LoVo (cell line): ENCODE results near the gene CYP11A1.
"Not testable (repeated sequence)": the region's sequence is repeated elsewhere in the genome, so short reads cannot be mapped to it uniquely, and the experiment has no call there.

Source experiments
- DNase-seq: peaks from one replicate; pipeline ENCODE4 v3.0.0-alpha.2; 2016; ENCODE audit warnings: low spot score

Gene CYP11A1

GRCh38 chr15:74400915-74401757 is 33.7 kb upstream of the CYP11A1 start:
- peak; percentile 49 for DNase-seq

- DNase-seq: no peak
Observed at GRCh38 chr15:74400313-74400860, 32.9 kb upstream of the CYP11A1 start.

- DNase-seq: no peak
Observed at GRCh38 chr15:74399511-74400312, 32.3 kb upstream of the CYP11A1 start.

GRCh38 chr15:74399100-74399499 is 31.7 kb upstream of the CYP11A1 start:
- DNase-seq: no peak

GRCh38 chr15:74398183-74398582 is 30.7 kb upstream of the CYP11A1 start:
- DNase-seq: no peak

- no peak for DNase-seq
Observed at GRCh38 chr15:74397239-74398068, 30.0 kb upstream of the CYP11A1 start.

GRCh38 chr15:74396445-74397238 is 29.2 kb upstream of the CYP11A1 start:
- DNase-seq: peak; percentile 93

GRCh38 chr15:74396146-74396438 is 28.6 kb upstream of the CYP11A1 start:
- DNase-seq: no peak

- no peak for DNase-seq
Observed at GRCh38 chr15:74395319-74396145, 28.1 kb upstream of the CYP11A1 start.

- DNase-seq: no peak
Observed at GRCh38 chr15:74394090-74394846, 26.8 kb upstream of the CYP11A1 start.

GRCh38 chr15:74393423-74393822 is 26.0 kb upstream of the CYP11A1 start:
- no peak for DNase-seq

- no peak for DNase-seq
Observed at GRCh38 chr15:74392902-74393301, 25.5 kb upstream of the CYP11A1 start.

- DNase-seq: no peak
Observed at GRCh38 chr15:74392451-74392830, 25.0 kb upstream of the CYP11A1 start.

- DNase-seq: no peak
Observed at GRCh38 chr15:74391582-74392450, 24.4 kb upstream of the CYP11A1 start.

- no peak for DNase-seq
Observed at GRCh38 chr15:74390647-74391288, 23.3 kb upstream of the CYP11A1 start.

- not testable (repeated sequence) for DNase-seq
Observed at GRCh38 chr15:74390049-74390646, 22.7 kb upstream of the CYP11A1 start.

GRCh38 chr15:74389241-74390048 is 22.0 kb upstream of the CYP11A1 start:
- no peak for DNase-seq
